GM12891 (cell line): ENCODE results near the gene PTPRN2.

ENCODE experiments used
- PAX5 ChIP-seq: IDR thresholded peaks from 2 replicates; pipeline ENCODE4 v1.6.1; 2011; ENCODE audit warnings: low read length, moderate library complexity, mild to moderate bottlenecking; ENCODE audit not compliant: insufficient read depth, severe bottlenecking
- POLR2A ChIP-seq: IDR thresholded peaks from 2 replicates; pipeline ENCODE4 v1.6.1; 2011; ENCODE audit warnings: low read depth, low read length, control low read depth
- POLR2AphosphoS5 ChIP-seq: IDR thresholded peaks from 2 replicates; pipeline ENCODE4 v1.6.1; 2011; ENCODE audit warnings: low read depth, low read length, control low read depth
- TAF1 ChIP-seq: IDR thresholded peaks from 2 replicates; pipeline ENCODE4 v1.6.1; 2011; ENCODE audit warnings: low read depth, low read length, control low read depth

DNA sequence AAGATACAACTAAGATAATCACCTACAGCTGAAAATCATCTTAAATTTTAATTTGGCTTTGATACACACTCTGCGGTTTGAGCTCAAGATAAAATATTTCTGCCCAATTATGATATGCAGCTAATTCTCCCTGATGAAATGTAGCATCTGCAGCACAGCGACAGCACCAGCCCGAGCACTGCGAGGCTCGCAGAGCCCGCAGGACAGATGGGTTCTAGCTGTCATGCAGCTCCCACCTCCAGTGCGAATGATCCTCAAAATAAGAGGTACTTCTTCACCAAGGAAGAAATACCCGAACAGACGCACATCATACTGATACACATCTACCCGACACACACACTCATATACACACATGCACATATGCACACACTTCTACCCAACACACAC is 457.6 kb downstream of the PTPRN2 start:
- no peak for TF ChIP-seq POLR2A
- no peak for TF ChIP-seq TAF1
- no peak for TF ChIP-seq POLR2AphosphoS5
- TF ChIP-seq PAX5, result no peak
